Lower leg skin (tissue), 3 donors: ENCODE results near the gene CYREN.

Source experiments
- POLR2A ChIP-seq, 2 donors: fragments of 450-650 bp; IDR thresholded peaks; one replicate each; pipeline ENCODE4 v1.6.1; 2016 to 2017; ENCODE audit warnings: antibody characterized with exemption in 2 of 2, mild to moderate bottlenecking in 1 of 2, moderate library complexity in 1 of 2
- TF ChIP-seq, protein P1 (sequence below), 3 donors: fragments of 450-650 bp; IDR thresholded peaks; one replicate each; pipeline ENCODE4 v1.5.1; 2016; ENCODE audit warnings: antibody characterized with exemption in 3 of 3, mild to moderate bottlenecking in 3 of 3, moderate library complexity in 2 of 3

DNA sequence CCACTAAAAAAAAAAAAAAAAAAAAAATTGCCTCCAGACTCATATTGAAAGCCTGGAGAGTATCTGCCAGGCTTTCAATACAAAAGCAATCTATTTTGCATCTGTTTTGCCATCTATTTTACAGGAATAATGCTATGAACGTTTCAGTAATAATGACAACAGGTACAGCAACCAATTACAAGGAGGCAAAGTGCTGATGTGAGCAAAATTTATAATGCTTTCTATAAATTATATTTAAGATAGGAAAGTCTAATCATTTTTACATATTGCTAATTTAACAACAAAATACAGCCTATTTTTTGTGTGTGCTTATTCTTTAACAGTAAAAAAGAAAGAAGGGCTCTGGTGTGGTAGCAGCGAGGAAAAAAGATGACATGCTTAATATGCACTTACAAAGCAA, 30.8 kb upstream of the CYREN start:
- TF ChIP-seq, protein P1, sequence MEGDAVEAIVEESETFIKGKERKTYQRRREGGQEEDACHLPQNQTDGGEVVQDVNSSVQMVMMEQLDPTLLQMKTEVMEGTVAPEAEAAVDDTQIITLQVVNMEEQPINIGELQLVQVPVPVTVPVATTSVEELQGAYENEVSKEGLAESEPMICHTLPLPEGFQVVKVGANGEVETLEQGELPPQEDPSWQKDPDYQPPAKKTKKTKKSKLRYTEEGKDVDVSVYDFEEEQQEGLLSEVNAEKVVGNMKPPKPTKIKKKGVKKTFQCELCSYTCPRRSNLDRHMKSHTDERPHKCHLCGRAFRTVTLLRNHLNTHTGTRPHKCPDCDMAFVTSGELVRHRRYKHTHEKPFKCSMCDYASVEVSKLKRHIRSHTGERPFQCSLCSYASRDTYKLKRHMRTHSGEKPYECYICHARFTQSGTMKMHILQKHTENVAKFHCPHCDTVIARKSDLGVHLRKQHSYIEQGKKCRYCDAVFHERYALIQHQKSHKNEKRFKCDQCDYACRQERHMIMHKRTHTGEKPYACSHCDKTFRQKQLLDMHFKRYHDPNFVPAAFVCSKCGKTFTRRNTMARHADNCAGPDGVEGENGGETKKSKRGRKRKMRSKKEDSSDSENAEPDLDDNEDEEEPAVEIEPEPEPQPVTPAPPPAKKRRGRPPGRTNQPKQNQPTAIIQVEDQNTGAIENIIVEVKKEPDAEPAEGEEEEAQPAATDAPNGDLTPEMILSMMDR (IDR thresholded peaks at IDR 0.05): no peak
- no peak for TF ChIP-seq POLR2A (IDR thresholded peaks at IDR 0.05)
